ENCODE data around the gene SETD1A.

Gene SETD1A

DNA sequence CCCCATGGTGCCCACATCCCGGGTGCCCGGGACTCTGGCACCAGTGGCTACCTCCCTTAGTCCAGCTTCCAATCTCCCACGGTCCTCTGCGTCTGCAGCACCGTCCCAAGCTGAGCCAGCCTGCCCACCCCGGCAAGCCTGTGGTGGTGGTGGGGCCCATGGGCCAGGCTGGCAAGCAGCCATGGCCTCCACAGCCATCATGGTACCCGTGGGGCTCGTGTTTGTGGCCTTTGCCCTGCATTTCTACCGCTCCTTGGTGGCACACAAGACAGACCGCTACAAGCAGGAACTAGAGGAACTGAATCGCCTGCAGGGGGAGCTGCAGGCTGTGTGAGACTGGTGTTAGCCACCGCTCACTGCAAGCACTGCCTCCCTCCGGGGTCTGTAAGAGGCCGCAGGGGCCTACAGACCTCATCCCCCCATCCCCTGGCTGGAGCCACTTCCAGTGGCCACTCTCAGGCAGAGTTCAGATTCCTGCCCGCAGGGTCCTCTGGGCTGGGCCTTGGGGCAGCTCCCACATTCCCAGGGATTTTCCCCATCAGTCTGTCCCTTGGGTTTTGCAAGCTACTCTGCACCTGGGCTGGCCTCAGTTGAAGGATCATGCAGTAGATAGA, 3.9 kb upstream of the SETD1A start:
- DNase-seq (ENCODE audit: low read depth) = no peak

DNA sequence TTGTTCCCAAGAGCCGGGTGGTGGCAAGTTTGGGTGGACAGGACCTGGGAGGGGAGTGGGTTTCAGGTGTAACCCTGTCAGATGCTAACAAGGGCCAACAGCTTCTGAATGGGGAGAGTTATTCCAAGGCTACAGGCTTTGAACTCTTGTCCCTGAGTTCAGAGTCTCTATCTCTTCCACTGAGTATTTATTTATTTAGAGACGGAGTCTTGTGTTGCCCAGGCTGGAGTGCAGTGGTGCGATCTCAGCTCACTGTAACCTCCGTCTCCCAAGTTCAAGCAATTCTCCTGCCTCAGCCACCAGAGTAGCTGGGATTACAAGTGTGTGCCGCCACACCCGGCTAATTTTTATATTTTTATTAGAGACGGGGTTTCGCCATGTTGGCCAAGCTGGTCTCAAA, 2.6 kb upstream of the SETD1A start:
- no peak for DNase-seq (ENCODE audit: low read depth)

DNA sequence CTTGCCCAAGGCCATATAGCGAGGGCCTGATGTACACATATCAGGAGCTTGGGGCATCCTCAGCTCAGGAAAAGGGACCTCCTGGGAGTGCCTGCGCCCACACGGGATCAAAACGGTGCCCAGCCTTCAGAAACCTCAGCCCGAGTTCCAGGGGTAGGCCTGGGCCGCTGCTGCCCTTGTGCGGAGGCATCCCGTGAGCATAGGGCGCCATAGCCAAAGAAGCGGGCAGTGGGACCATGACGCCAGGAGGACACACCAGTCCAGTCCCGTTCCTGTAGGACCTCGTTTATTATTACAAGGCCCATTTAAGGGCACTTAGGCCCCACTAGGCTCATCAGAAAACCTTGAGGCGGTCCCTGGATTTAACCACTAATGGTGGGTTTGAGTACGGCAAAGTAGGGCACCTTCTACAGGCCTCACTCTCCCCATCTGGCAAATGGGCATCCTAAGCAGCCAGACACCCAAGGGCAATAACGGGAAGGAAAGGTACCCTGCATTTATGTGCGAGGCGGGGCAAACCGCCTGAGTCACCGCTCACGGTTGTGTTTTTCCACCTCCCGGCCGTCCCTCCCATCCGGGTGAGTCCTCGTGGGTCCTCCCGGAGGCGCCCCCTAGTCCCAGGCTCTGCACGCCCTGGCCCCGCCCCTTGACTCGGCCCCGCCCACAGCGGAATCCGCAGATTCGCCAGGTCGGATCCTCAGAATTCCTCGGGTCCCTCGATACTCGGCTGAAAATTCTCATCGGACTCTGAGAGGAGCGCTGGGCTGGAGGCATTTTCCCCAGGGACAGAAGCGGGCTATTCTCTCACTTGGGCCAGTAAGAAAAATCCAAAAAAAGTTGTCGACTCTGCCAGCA, 726 bp upstream of the SETD1A start:
- DNase-seq (ENCODE audit: low read depth) = no peak

DNA sequence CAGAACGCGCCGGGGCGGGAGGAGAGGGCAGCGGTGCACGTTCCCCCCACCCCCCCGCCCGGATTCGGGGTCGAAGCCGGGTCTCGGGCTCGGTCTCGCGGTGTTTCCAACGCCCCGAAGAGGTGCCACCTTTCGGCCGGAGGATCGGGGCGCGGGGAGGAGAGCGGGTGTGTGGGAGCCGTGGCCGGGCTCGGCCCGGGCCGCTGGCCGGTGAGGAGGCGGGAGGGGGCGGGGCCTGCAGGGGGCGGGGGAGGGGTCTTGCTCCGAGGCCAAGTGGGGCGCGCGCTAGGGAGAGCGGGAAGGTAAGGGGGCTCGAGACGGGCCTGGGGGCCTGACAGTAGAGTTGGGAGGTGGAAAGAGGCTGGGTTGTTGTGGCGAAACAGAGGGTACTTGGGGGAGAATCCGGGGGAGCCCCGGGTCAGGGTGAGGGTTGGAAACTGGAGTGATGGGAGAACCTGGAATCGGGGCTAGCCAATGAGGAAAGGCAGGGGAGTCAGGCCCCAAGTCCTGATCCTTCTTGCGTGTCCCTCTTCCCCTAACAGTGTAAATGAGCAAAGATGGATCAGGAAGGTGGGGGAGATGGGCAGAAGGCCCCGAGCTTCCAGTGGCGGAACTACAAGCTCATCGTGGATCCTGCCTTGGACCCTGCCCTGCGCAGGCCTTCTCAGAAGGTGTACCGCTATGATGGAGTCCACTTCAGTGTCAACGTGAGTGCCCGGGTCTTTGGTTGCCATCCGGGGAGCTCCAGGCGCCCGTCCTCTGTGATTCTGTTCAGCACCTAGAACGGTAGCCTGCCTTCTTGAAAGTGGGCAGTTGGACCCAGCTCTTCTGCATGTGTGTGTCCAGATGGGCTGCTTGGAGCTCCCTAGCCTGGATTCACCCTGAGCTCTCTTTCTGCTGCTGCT, 873 bp downstream of the SETD1A start:
- DNase-seq (ENCODE audit: low read depth) = no peak

DNA sequence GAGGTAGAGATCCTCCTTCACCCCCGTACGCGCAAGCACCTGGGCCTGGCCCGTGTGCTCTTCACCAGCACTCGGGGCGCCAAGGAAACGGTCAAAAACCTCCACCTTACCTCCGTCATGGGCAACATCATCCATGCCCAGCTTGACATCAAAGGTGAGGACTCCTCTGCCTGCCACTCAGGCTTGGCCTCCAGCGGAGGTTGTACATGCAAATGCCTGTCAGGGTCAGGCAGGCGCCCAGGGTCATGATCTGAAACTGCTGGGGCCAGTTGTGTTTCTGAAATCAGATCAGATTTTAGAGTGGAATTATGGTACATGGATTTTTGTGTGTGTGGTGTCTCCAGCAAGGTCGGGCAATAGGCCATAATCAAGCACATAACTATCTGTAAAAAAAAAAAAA, 3.8 kb downstream of the SETD1A start:
- DNase-seq (ENCODE audit: low read depth) = no peak

DNA sequence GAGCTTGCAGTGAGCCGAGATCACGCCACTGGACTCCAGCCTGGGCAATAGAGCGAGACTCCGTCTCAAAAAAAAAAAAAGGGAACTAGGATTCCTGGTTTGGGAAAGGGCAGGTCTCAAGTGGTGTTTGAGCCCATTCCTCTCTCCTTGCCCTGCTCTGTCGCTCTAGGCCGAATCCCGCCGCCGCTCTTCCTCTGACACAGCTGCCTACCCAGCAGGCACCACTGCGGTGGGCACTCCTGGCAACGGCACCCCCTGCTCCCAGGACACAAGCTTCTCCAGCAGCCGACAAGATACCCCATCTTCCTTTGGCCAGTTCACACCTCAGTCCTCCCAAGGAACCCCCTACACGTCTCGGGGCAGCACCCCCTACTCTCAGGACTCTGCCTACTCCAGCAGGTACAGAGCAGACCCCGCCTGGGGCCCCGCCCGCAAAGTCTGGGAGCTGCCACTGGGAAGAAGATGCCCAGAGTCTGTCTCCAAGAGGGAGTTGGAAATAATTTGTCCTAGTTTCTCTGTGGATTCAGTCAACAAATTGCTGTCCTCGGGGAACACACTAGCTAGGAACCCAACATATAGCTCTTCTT, 6.5 kb downstream of the SETD1A start:
- no peak for DNase-seq (ENCODE audit: low read depth)

DNA sequence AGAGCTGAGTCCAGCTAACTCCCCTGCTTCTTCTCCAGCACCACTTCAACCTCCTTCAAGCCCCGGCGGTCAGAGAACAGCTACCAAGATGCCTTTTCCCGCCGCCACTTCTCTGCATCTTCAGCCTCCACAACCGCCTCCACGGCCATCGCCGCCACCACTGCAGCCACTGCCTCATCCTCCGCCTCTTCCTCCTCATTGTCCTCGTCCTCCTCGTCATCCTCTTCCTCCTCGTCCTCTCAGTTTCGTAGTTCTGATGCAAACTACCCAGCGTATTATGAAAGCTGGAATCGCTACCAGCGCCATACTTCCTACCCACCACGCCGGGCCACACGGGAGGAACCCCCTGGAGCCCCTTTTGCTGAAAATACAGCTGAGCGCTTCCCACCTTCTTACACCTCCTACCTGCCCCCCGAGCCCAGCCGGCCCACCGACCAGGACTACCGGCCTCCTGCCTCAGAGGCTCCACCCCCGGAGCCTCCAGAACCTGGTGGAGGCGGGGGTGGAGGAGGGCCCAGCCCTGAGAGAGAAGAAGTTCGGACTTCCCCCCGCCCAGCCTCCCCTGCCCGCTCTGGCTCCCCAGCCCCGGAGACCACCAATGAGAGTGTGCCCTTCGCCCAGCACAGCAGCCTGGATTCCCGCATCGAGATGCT, 7.1 kb downstream of the SETD1A start:
- no peak for DNase-seq (ENCODE audit: low read depth)

DNA sequence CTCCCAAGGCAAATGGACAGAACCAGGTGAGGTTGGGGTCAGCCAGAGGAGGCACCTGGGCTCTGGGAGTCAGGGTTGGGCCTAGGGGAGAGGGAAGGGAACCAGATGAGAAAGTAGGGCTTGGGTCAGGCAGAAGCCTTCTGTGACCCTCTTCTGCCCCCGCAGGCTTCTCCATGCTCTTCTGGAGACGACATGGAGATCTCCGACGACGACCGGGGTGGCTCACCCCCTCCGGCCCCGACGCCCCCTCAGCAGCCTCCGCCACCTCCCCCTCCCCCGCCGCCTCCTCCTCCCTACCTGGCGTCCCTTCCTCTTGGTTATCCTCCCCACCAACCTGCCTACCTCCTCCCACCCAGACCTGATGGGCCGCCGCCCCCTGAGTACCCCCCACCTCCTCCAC, 7.9 kb downstream of the SETD1A start:
- no peak for DNase-seq (ENCODE audit: low read depth)

DNA sequence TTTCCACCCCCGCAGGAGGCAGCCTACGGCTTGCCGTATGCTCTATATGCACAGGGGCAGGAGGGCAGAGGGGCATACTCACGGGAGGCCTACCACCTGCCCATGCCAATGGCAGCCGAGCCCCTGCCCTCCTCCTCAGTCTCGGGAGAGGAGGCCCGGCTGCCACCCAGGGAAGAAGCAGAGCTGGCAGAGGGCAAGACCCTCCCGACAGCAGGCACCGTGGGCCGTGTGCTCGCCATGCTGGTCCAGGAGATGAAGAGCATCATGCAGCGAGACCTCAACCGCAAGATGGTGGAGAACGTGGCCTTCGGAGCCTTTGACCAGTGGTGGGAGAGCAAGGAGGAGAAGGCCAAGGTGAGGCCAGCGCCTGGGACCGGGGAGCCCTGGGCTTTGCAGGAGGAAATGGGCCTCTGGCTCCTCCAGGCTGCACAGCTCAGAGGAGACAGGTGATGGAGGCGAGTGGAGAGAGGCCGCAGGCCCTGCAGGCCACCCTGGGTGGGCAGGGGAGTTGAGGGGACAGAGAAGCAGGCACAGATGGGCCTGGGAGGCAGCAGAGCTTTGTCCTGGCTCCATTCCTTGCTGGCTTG, 8.6 kb downstream of the SETD1A start:
- no peak for DNase-seq (ENCODE audit: low read depth)

DNA sequence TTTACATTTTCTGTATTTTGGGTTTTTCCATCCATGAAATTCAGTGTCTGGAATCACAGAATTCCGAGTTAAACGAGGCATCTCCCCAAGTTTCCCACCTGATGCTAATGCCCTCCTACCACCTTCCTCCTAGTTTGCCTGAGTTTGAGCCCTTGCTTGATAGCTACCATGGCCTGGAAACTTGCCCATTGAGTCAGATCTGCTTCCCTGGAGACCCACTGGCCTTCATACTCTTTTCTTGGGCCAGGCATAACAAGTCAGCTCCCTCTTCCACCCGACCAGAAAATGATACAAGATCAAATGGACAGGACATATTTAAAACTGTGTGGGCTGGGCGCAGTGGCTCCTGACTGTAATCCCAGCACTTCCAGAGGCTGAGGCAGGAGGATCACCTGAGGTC, 10.2 kb downstream of the SETD1A start:
- DNase-seq (ENCODE audit: low read depth) = no peak

DNA sequence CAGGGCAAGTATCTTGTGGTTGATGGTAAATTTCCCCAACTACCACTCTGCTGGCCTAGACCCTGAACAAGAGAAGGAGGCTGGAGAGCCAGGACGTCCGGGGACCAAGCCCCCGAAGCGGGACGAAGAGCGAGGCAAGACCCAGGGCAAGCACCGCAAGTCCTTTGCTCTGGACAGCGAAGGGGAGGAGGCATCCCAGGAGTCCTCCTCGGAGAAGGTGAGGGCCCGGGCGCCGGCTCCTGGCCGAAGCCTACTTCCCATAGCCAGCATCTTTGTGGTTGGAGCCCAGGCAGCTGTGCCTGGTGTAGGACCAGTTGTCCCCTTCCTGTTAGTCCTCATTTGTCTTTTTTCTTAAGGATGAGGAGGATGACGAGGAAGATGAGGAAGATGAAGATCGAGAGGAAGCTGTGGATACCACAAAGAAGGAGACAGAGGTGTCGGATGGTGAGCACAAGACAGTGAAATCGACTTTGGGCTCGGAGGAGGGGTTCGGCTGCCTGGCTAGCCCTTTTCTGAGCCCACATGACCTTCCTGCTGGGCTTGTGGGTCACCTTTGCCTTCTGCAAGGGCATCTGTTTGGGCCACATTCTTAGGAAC, 11.8 kb downstream of the SETD1A start:
- no peak for DNase-seq (ENCODE audit: low read depth)

DNA sequence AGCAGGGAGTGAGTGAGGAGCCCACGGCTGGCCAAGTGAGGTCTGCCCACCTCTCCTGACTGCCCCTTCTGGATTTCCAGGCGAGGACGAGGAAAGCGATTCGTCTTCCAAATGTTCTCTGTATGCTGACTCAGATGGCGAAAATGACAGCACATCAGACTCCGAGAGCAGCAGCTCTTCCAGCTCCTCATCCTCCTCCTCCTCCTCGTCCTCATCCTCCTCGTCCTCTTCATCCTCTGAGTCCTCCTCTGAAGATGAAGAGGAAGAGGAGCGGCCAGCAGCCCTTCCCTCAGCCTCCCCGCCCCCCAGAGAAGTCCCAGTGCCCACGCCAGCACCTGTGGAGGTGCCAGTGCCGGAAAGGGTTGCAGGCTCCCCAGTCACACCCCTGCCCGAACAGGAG, 13.7 kb downstream of the SETD1A start:
- no peak for DNase-seq (ENCODE audit: low read depth)

DNA sequence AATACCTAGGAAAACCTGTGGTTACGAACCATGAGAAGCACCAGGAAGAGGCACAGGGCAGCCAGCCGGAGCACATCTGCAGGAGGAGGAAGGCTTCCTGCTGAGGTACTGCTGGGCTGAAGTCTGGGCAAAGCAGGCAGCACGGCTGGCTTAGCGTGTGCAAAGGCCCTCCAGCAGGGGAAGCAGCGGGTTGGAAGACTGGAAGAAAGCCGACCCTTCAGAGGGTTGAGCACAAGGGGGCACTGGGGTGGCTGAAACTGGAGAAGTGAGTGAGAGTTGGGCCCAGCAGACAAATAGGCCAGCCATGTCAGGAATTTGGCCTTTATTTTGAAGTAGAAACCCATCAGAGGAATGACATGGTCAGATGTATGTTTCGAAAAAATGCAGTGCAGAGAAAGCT, 15.3 kb downstream of the SETD1A start:
- no peak for DNase-seq (ENCODE audit: low read depth)

DNA sequence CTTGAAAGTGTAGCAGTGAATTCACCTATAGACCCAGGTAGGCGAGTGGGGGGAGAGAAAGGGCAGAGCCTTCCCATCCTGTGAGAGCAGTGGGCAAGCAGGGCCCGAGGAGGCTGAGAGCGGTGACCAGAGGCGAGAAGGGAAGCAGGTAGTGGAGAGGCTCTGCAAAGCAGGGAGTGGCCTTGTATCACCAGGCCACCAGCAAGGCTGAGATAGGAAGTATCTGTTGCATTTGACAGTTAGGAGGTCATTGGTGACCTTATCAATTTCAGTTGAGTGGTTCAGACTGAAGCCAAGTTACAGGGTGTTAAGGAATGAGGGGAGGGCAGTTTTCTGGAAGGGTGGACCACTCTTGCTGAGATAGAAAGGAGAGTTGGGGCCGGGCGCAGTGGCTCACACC, 16.8 kb downstream of the SETD1A start:
- no peak for DNase-seq (ENCODE audit: low read depth)

DNA sequence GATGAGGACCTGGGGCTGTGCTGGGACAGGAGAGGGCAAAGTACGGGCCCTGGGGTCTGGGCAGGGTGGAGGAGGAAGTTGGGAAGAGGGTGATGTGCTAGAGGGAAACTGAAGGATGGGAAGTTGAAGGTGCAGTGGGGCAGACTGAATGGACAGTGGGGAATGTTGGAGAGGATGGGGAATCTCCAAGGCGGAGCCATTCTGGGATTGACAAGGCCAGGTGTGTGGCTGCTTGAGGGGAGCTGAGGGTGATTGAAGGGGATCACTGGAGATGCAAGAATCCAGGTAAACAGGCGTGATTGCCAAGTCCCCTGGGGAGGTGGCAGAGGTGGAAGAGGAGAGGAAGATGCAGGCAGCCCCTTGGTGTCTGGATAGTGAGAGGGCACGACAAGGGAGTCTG, 18.9 kb downstream of the SETD1A start:
- DNase-seq (ENCODE audit: low read depth) = no peak

DNA sequence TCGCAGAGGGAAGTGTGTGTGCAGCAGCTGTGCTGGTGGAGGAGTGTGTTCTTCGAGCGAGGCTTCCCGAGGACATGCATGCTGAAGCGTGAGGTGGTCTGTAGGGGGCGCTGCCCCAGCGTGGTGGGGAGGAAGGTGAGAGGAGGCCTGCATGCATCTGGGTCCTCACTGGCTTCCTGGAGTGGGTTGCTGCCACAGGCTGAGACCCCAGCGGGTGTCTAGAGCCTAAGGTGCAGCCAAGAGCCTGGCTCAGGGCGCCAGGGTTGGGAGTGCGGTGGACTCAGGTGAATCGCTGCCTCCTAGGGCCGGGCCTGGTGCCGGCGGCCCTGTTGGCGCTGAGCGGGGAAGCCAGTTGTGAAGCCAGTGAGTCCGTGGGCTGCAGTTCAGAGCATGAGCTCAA, 19.9 kb downstream of the SETD1A start:
- no peak for DNase-seq (ENCODE audit: low read depth)

DNA sequence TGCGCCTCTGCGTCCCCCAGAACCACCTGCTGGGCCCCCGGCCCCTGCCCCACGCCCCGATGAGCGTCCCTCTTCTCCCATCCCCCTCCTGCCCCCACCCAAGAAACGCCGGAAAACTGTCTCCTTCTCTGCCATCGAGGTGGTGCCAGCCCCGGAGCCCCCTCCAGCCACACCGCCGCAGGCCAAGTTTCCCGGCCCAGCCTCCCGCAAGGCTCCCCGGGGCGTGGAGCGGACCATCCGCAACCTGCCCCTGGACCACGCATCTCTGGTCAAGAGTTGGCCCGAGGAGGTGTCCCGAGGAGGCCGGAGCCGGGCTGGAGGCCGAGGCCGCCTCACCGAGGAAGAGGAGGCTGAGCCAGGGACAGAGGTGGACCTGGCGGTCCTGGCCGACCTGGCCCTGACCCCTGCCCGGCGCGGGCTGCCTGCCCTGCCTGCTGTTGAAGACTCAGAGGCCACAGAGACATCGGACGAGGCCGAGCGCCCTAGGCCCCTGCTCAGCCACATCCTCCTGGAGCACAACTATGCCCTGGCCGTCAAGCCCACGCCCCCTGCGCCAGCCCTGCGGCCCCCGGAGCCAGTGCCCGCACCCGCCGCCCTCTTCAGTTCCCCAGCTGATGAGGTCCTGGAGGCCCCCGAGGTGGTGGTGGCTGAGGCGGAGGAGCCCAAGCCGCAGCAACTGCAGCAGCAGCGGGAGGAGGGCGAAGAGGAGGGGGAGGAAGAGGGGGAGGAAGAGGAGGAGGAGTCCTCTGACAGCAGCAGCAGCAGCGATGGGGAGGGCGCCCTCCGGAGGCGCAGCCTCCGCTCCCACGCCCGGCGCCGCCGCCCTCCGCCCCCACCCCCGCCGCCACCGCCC, 21.8 kb downstream of the SETD1A start:
- DNase-seq (ENCODE audit: low read depth) = no peak

DNA sequence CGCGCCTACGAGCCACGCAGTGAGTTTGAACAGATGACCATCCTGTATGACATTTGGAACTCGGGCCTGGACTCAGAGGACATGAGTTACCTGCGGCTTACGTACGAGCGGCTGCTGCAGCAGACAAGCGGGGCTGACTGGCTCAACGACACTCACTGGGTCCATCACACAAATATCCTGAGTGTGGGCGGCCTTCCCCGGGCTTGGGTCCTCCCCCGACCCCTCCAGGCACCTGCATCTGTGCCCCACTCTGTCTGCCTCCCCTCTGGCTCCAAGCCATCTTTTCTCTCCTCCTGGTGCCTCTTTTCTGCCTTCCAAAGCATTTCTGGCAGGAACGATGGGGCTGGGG, 22.4 kb downstream of the SETD1A start:
- DNase-seq (ENCODE audit: low read depth) = no peak

DNA sequence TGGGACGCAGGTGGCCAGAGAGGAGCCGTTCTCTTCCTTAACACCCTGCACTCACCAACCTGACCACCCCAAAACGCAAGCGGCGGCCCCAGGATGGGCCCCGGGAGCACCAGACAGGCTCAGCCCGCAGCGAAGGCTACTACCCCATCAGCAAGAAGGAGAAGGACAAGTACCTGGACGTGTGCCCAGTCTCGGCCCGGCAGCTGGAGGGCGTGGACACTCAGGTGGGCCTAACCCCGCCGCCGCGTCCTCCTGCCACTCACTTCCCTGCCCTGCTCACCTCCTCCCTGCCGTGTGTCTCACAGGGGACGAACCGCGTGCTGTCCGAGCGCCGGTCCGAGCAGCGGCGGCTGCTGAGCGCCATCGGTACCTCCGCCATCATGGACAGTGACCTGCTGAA, 22.9 kb downstream of the SETD1A start:
- no peak for DNase-seq (ENCODE audit: low read depth)

DNA sequence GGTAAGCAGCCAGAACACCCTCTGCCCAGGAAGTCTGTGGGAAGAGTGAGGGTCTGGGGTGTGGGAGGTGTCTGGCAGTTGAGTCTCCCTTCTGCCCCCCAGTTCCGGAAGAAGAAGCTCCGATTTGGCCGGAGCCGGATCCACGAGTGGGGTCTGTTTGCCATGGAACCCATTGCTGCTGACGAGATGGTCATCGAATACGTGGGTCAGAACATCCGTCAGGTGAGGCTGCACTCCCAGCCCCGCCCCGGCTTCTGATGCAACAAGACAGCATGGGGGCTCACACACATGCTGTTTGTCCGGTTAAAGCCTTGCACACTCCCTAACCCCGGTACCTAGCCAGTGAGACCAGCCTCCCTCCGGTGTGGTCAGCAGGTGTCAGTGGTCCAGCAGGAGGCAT, 23.4 kb downstream of the SETD1A start:
- DNase-seq (ENCODE audit: low read depth) = no peak

Data from GM04503 (cell line).